Liver (tissue), 9 donors: ENCODE results near the gene CREB5. TPM values are rescaled to one million over a fixed set of nuclear protein-coding genes. Genes with fewer than 3 reads are reported as not detected.

ENCODE experiments used
- DNase-seq: peaks from one replicate; pipeline ENCODE4 v3.0.0-alpha.2; 2017; ENCODE audit warnings: low spot score
- H3K27ac ChIP-seq, 2 donors: one replicate each; pipeline ENCODE4 v1.7.0; 2013; ENCODE audit warnings: inconsistent platforms in 2 of 2, low read length in 2 of 2, control low read depth in 1 of 2, low read depth in 1 of 2, mild to moderate bottlenecking in 1 of 2
- H3K27me3 ChIP-seq, 4 donors: one replicate each; pipeline versions ENCODE4 v1.6.1 to v1.7.0; 2013; ENCODE audit warnings: low read length in 3 of 4, inconsistent platforms in 1 of 4, mild to moderate bottlenecking in 1 of 4, moderate library complexity in 1 of 4; ENCODE audit not compliant: control insufficient read depth in 4 of 4, insufficient read depth in 4 of 4
- H3K36me3 ChIP-seq, 4 donors: one replicate each; pipeline versions ENCODE4 v1.6.1 to v1.7.0; 2013; ENCODE audit warnings: low read length in 3 of 4, mild to moderate bottlenecking in 3 of 4, low read depth in 1 of 4, moderate library complexity in 1 of 4; ENCODE audit not compliant: control insufficient read depth in 4 of 4, insufficient read depth in 3 of 4
- H3K4me1 ChIP-seq, 4 donors: one replicate each; pipeline versions ENCODE4 v1.6.1 to v1.7.0; 2013; ENCODE audit warnings: low read length in 3 of 4, mild to moderate bottlenecking in 3 of 4, moderate library complexity in 1 of 4; ENCODE audit not compliant: control insufficient read depth in 4 of 4, insufficient read depth in 4 of 4
- H3K4me3 ChIP-seq, 3 donors: one replicate each; pipeline versions ENCODE4 v1.6.1 to v1.7.0; 2013; ENCODE audit warnings: low read length in 3 of 3, control low read depth in 1 of 3, low read depth in 1 of 3, mild to moderate bottlenecking in 1 of 3
- H3K9ac ChIP-seq, 2 donors: one replicate each; pipeline ENCODE4 v1.7.0; 2013; ENCODE audit warnings: low read length in 2 of 2, mild to moderate bottlenecking in 2 of 2, moderate library complexity in 2 of 2, control low read depth in 1 of 2, low read depth in 1 of 2
- H3K9me3 ChIP-seq, 4 donors: one replicate each; pipeline versions ENCODE4 v1.6.1 to v1.7.0; 2013; ENCODE audit warnings: low read length in 3 of 4; ENCODE audit not compliant: control insufficient read depth in 4 of 4
- ATF3 ChIP-seq: IDR thresholded peaks from 2 replicates; pipeline ENCODE4 v1.6.1; 2016; ENCODE audit warnings: antibody characterized with exemption
- FOXA1 ChIP-seq: IDR thresholded peaks from 2 replicates; pipeline ENCODE4 v1.6.1; 2016; ENCODE audit warnings: antibody characterized with exemption
- FOXA2 ChIP-seq: IDR thresholded peaks from 2 replicates; pipeline ENCODE4 v1.6.1; 2016; ENCODE audit warnings: antibody characterized with exemption
- GABPA ChIP-seq, 2 donors: IDR thresholded peaks in 1 of 2; conservative IDR thresholded peaks in 1 of 2; 2 replicates each; pipeline ENCODE4 v1.6.1; 2016; ENCODE audit warnings: antibody characterized with exemption in 2 of 2, mild to moderate bottlenecking in 1 of 2, moderate library complexity in 1 of 2
- HNF4A ChIP-seq, 2 donors: conservative IDR thresholded peaks; 2 replicates each; pipeline ENCODE4 v1.6.1; 2016; ENCODE audit warnings: antibody characterized with exemption in 2 of 2, mild to moderate bottlenecking in 2 of 2
- JUND ChIP-seq, 2 donors: IDR thresholded peaks; 2 replicates each; pipeline ENCODE4 v1.6.1; 2016; ENCODE audit warnings: antibody characterized with exemption in 2 of 2
- MAX ChIP-seq: IDR thresholded peaks from 2 replicates; pipeline ENCODE4 v1.6.1; 2016; ENCODE audit warnings: antibody characterized with exemption
- NR2F2 ChIP-seq: IDR thresholded peaks from 2 replicates; pipeline ENCODE4 v1.6.1; 2016; ENCODE audit warnings: antibody characterized with exemption
- RAD21 ChIP-seq, 2 donors: IDR thresholded peaks; 2 replicates each; pipeline ENCODE4 v1.6.1; 2016; ENCODE audit warnings: antibody characterized with exemption in 2 of 2, mild to moderate bottlenecking in 2 of 2
- REST ChIP-seq: IDR thresholded peaks from 2 replicates; pipeline ENCODE4 v1.6.1; 2016; ENCODE audit warnings: antibody characterized with exemption, mild to moderate bottlenecking
- RXRA ChIP-seq, 2 donors: IDR thresholded peaks; 2 replicates each; pipeline ENCODE4 v1.6.1; 2017 to 2018; ENCODE audit warnings: antibody characterized with exemption in 2 of 2, mild to moderate bottlenecking in 1 of 2
- SP1 ChIP-seq: IDR thresholded peaks from 2 replicates; pipeline ENCODE4 v1.6.1; 2018; ENCODE audit warnings: antibody characterized with exemption, mild to moderate bottlenecking
- TAF1 ChIP-seq: conservative IDR thresholded peaks from 2 replicates; pipeline ENCODE4 v1.6.1; 2016; ENCODE audit warnings: antibody characterized with exemption, mild to moderate bottlenecking
- YY1 ChIP-seq: IDR thresholded peaks from 2 replicates; pipeline ENCODE4 v1.6.1; 2016; ENCODE audit warnings: antibody characterized with exemption, mild to moderate bottlenecking
- ZBTB33 ChIP-seq: IDR thresholded peaks from 2 replicates; pipeline ENCODE4 v1.6.1; 2016; ENCODE audit warnings: antibody characterized with exemption
- WGBS: extraction: QIAGEN DNeasy Blood & Tissue Kit; methylation state at CpG from one replicate; pipeline ENCODE4 v1.1.7; 2013; 5-methylcytosine and 5-hydroxymethylcytosine counted together
- polyA plus RNA-seq, 2 donors: library from polyadenylated mRNA; stranded (reverse) in 1 of 2; unstranded in 1 of 2; fragments of 200-250 nt in 1 of 2; fragments of >200 nt in 1 of 2; fragmentation: Nextera tagmentation in 1 of 2; extraction: Ambion mirVana in 1 of 2; gene quantifications; one replicate each; pipeline versions ENCODE4 v1.2.1 to v1.2.3, GENCODE V29; 2013 to 2015
- total RNA-seq, 2 donors: library from RNA; depleted of rRNA; stranded (reverse); fragments of >200 nt; gene quantifications; one replicate each; pipeline ENCODE4 v1.2.3, GENCODE V29; 2014
- donor health status: healthy.
- donor health status: healthy.
- donor health status: healthy.
- donor health status: healthy.
- donor health status: healthy.

CREB5 gene
- total and polyA plus RNA-seq, 4 donors = 0.25 to 0.92 (median 0.67) TPM

GRCh38 chr7:28774261-28774988, 362.1 kb downstream of the CREB5 start:
- Histone ChIP-seq H3K27ac (no peak overlapping the region), H3K4me3 (no peak overlapping the region), H3K9ac (no peak overlapping the region), H3K4me1 (no peaks in the 10 kb centered on the region), H3K36me3 (no peaks in the 10 kb centered on the region), H3K27me3 (peaks cover 0 to 2% (median 0%) of the 10 kb centered on the region in 4 donors), H3K9me3 (no peaks in the 10 kb centered on the region)
- 84% methylated on average over 4 of the region's 4 CpGs for WGBS
- DNase-seq = no peak
- TF ChIP-seq RAD21 (IDR thresholded peaks at IDR 0.05) = no peak
- TF ChIP-seq ZBTB33 = no peak
- no peak for TF ChIP-seq SP1
- no peak for TF ChIP-seq ATF3
- TF ChIP-seq TAF1 = no peak
- no peak for TF ChIP-seq RXRA (IDR thresholded peaks at IDR 0.05)
- TF ChIP-seq FOXA2 = no peak
- no peak for TF ChIP-seq JUND (IDR thresholded peaks at IDR 0.05)
- TF ChIP-seq REST = no peak
- TF ChIP-seq MAX = no peak
- TF ChIP-seq YY1 = no peak
- no peak for TF ChIP-seq GABPA (IDR thresholded peaks at IDR 0.05 in 1 of 2, conservative IDR thresholded peaks at IDR 0.05 in 1 of 2)
- no peak for TF ChIP-seq NR2F2
- no peak for TF ChIP-seq FOXA1
- no peak for TF ChIP-seq HNF4A (conservative IDR thresholded peaks at IDR 0.05)

GRCh38 chr7:28776463-28777157, 364.3 kb downstream of the CREB5 start:
- DNase-seq = no peak
- H3K27me3 ChIP-seq = no peaks in the 10 kb centered on the region
- no peak overlapping the region for H3K27ac ChIP-seq
- WGBS = 90% methylated on average over 4 of the region's 4 CpGs
- no peaks in the 10 kb centered on the region for H3K4me1 ChIP-seq
- no peaks in the 10 kb centered on the region for H3K9me3 ChIP-seq
- no peak overlapping the region for H3K9ac ChIP-seq
- no peak for TF ChIP-seq TAF1
- H3K36me3 ChIP-seq = no peaks in the 10 kb centered on the region
- no peak overlapping the region for H3K4me3 ChIP-seq
